GM23338 (cell line): ENCODE measurements around the gene UVRAG. TPM values are rescaled to one million over a fixed set of nuclear protein-coding genes. Genes with fewer than 3 reads are reported as not detected.

ENCODE experiments used
- ATAC-seq: fragments of 200-7000 bp; cut with Tn5 transposase; 3 replicates; pipeline ENCODE4 v1.9.1; 2020
- DNase-seq: peaks from one replicate; pipeline ENCODE4 v3.0.0-alpha.2; 2015; ENCODE audit warnings: low spot score
- H2AFZ ChIP-seq: fragments of 200-600 bp; sonication (generic); 2 replicates; pipeline ENCODE4 v1.8.0; 2016; ENCODE audit warnings: antibody characterized with exemption, mild to moderate bottlenecking, moderate library complexity
- H3F3A ChIP-seq: fragments of 200-600 bp; sonication (generic); replicated peaks from 2 replicates; pipeline ENCODE4 v1.8.0; 2017; ENCODE audit warnings: antibody characterized with exemption, mixed run types, low read depth
- H3K27ac ChIP-seq: fragments of 200-600 bp; sonication (generic); 2 replicates; pipeline ENCODE4 v1.6.1; 2016; ENCODE audit warnings: low read depth
- H3K27me3 ChIP-seq: fragments of 200-600 bp; sonication (generic); 2 replicates; pipeline ENCODE4 v1.8.0; 2016; ENCODE audit warnings: mild to moderate bottlenecking, mixed run types, moderate library complexity; ENCODE audit not compliant: insufficient read depth
- H3K36me3 ChIP-seq: fragments of 200-600 bp; sonication (generic); 2 replicates; pipeline ENCODE4 v1.8.0; 2016; ENCODE audit warnings: mild to moderate bottlenecking; ENCODE audit not compliant: insufficient read depth
- H3K4me1 ChIP-seq: fragments of 200-600 bp; sonication (generic); 2 replicates; pipeline ENCODE4 v1.8.0; 2016; ENCODE audit warnings: mild to moderate bottlenecking, moderate library complexity; ENCODE audit not compliant: insufficient read depth
- H3K4me2 ChIP-seq: fragments of 200-600 bp; sonication (generic); 2 replicates; pipeline ENCODE4 v1.7.1; 2017; ENCODE audit warnings: mixed run types
- H3K4me3 ChIP-seq: fragments of 200-600 bp; sonication (generic); 2 replicates; pipeline ENCODE4 v1.6.1; 2016; ENCODE audit warnings: mixed run types
- H3K79me2 ChIP-seq: fragments of 200-600 bp; sonication (generic); replicated peaks from 2 replicates; pipeline ENCODE4 v1.8.0; 2017; ENCODE audit warnings: mild to moderate bottlenecking; ENCODE audit not compliant: insufficient read depth
- H3K9me2 ChIP-seq: fragments of 200-600 bp; sonication (generic); 2 replicates; pipeline ENCODE4 v1.8.0; 2017; ENCODE audit not compliant: insufficient read depth
- H4K20me1 ChIP-seq: fragments of 200-600 bp; sonication (generic); replicated peaks from 2 replicates; pipeline ENCODE4 v1.8.0; 2017; ENCODE audit warnings: mild to moderate bottlenecking; ENCODE audit not compliant: insufficient read depth
- H3K27ac Mint-ChIP-seq: 2 replicates; pipeline ENCODE4 v1.8.0; 2020; ENCODE audit warnings: inconsistent platforms, mild to moderate bottlenecking, moderate library complexity, mixed read lengths
- H3K27me3 Mint-ChIP-seq: 3 replicates; pipeline ENCODE4 v1.8.0; 2022; ENCODE audit warnings: low read depth, mild to moderate bottlenecking, moderate library complexity, mixed read lengths, inconsistent platforms; ENCODE audit not compliant: insufficient read depth, poor library complexity
- H3K36me3 Mint-ChIP-seq: 3 replicates; pipeline ENCODE4 v1.8.0; 2021; ENCODE audit warnings: low read depth, mild to moderate bottlenecking, inconsistent platforms, moderate library complexity, mixed read lengths
- H3K4me1 Mint-ChIP-seq: 3 replicates; pipeline ENCODE4 v1.8.0; 2020; ENCODE audit warnings: mild to moderate bottlenecking, inconsistent platforms, mixed read lengths
- H3K4me3 Mint-ChIP-seq: 3 replicates; pipeline ENCODE4 v1.8.0; 2021; ENCODE audit warnings: moderate library complexity, mild to moderate bottlenecking, inconsistent platforms, mixed read lengths
- H3K9me3 Mint-ChIP-seq: 3 replicates; pipeline ENCODE4 v1.8.0; 2020; ENCODE audit warnings: moderate library complexity, mild to moderate bottlenecking, inconsistent platforms, mixed read lengths
- CREB1 ChIP-seq: fragments of 250-450 bp; sonication (Bioruptor Pico); IDR thresholded peaks from 2 replicates; pipeline ENCODE4 v1.5.0; 2020; ENCODE audit warnings: low read depth, mild to moderate bottlenecking, moderate library complexity
- EZH2 ChIP-seq: fragments of 200-600 bp; sonication (generic); IDR thresholded peaks from one replicate; pipeline ENCODE4 v1.8.0; 2017; ENCODE audit warnings: antibody characterized with exemption, mild to moderate bottlenecking, low read depth; ENCODE audit not compliant: unreplicated experiment
- EZH2phosphoT487 ChIP-seq: fragments of 200-600 bp; sonication (generic); IDR thresholded peaks from one replicate; pipeline ENCODE4 v1.8.1; 2018; ENCODE audit warnings: antibody characterized with exemption; ENCODE audit not compliant: unreplicated experiment
- JUNB ChIP-seq: IDR thresholded peaks from one replicate; pipeline ENCODE4 v1.6.1; 2016; ENCODE audit warnings: antibody characterized with exemption; ENCODE audit not compliant: unreplicated experiment
- NANOG ChIP-seq: IDR thresholded peaks from 2 replicates; pipeline ENCODE4 v1.6.1; 2016; ENCODE audit warnings: antibody characterized with exemption, borderline replicate concordance
- POLR2AphosphoS5 ChIP-seq: IDR thresholded peaks from 2 replicates; pipeline ENCODE4 v1.6.1; 2016; ENCODE audit warnings: antibody characterized with exemption, low read depth
- STAT1 ChIP-seq: IDR thresholded peaks from one replicate; pipeline ENCODE4 v1.6.1; 2016; ENCODE audit warnings: antibody characterized with exemption; ENCODE audit not compliant: unreplicated experiment
- ZNF114 ChIP-seq: fragments of 250-450 bp; sonication (Bioruptor Pico); IDR thresholded peaks from 2 replicates; pipeline ENCODE4 v1.5.0; 2020; ENCODE audit warnings: mild to moderate bottlenecking, moderate library complexity
- ZNF331 ChIP-seq: fragments of 250-450 bp; sonication (Bioruptor Pico); IDR thresholded peaks from 2 replicates; pipeline ENCODE4 v1.5.0; 2020; ENCODE audit warnings: low read depth, mild to moderate bottlenecking, moderate library complexity
- polyA plus RNA-seq: library from polyadenylated mRNA; unstranded; fragments of >200 nt; fragmentation: Nextera tagmentation; extraction: Ambion mirVana; gene quantifications from 2 replicates; pipeline ENCODE4 v1.2.1, GENCODE V29; 2016
- total RNA-seq: library from RNA; depleted of rRNA; stranded (reverse); fragments of >200 nt; shearing (Covaris generic); gene quantifications from 2 replicates; pipeline ENCODE4 v1.2.3, GENCODE V29; 2014
- TF ChIP-seq, protein P1 (sequence below): fragments of 250-450 bp; sonication (Bioruptor Pico); IDR thresholded peaks from 2 replicates; pipeline ENCODE4 v1.5.0; 2020; ENCODE audit warnings: mild to moderate bottlenecking, moderate library complexity
- TF ChIP-seq, protein P2 (sequence below): IDR thresholded peaks from one replicate; pipeline ENCODE4 v1.6.1; 2018; ENCODE audit warnings: antibody characterized with exemption; ENCODE audit not compliant: unreplicated experiment
- TF ChIP-seq, protein P3 (sequence below): IDR thresholded peaks from 2 replicates; pipeline ENCODE4 v1.6.1; 2016; ENCODE audit warnings: antibody characterized with exemption

The UVRAG gene
- total and polyA plus RNA-seq, 2 experiments from 2014 or later = 15.3 to 17.4 TPM

DNA sequence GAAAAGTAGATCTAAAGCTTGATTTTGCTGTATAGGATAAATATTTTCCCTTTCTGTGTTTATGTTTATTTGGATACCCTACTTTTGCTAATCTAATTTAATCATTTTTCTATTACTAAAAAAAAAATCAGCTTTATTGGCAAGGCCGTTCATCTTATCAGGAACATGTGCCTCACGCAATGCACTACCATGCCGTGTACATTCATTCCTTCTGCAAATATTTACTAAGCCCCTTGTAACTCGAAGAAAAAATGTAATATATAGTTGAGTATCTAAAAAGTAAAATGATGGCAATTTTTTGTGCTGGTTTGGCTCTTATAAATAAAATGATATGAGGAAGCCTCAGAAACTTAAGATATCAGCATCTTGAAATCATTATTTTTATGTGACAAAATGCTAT is 8.9 kb downstream of the UVRAG start (continued):
- TF ChIP-seq, protein P1, sequence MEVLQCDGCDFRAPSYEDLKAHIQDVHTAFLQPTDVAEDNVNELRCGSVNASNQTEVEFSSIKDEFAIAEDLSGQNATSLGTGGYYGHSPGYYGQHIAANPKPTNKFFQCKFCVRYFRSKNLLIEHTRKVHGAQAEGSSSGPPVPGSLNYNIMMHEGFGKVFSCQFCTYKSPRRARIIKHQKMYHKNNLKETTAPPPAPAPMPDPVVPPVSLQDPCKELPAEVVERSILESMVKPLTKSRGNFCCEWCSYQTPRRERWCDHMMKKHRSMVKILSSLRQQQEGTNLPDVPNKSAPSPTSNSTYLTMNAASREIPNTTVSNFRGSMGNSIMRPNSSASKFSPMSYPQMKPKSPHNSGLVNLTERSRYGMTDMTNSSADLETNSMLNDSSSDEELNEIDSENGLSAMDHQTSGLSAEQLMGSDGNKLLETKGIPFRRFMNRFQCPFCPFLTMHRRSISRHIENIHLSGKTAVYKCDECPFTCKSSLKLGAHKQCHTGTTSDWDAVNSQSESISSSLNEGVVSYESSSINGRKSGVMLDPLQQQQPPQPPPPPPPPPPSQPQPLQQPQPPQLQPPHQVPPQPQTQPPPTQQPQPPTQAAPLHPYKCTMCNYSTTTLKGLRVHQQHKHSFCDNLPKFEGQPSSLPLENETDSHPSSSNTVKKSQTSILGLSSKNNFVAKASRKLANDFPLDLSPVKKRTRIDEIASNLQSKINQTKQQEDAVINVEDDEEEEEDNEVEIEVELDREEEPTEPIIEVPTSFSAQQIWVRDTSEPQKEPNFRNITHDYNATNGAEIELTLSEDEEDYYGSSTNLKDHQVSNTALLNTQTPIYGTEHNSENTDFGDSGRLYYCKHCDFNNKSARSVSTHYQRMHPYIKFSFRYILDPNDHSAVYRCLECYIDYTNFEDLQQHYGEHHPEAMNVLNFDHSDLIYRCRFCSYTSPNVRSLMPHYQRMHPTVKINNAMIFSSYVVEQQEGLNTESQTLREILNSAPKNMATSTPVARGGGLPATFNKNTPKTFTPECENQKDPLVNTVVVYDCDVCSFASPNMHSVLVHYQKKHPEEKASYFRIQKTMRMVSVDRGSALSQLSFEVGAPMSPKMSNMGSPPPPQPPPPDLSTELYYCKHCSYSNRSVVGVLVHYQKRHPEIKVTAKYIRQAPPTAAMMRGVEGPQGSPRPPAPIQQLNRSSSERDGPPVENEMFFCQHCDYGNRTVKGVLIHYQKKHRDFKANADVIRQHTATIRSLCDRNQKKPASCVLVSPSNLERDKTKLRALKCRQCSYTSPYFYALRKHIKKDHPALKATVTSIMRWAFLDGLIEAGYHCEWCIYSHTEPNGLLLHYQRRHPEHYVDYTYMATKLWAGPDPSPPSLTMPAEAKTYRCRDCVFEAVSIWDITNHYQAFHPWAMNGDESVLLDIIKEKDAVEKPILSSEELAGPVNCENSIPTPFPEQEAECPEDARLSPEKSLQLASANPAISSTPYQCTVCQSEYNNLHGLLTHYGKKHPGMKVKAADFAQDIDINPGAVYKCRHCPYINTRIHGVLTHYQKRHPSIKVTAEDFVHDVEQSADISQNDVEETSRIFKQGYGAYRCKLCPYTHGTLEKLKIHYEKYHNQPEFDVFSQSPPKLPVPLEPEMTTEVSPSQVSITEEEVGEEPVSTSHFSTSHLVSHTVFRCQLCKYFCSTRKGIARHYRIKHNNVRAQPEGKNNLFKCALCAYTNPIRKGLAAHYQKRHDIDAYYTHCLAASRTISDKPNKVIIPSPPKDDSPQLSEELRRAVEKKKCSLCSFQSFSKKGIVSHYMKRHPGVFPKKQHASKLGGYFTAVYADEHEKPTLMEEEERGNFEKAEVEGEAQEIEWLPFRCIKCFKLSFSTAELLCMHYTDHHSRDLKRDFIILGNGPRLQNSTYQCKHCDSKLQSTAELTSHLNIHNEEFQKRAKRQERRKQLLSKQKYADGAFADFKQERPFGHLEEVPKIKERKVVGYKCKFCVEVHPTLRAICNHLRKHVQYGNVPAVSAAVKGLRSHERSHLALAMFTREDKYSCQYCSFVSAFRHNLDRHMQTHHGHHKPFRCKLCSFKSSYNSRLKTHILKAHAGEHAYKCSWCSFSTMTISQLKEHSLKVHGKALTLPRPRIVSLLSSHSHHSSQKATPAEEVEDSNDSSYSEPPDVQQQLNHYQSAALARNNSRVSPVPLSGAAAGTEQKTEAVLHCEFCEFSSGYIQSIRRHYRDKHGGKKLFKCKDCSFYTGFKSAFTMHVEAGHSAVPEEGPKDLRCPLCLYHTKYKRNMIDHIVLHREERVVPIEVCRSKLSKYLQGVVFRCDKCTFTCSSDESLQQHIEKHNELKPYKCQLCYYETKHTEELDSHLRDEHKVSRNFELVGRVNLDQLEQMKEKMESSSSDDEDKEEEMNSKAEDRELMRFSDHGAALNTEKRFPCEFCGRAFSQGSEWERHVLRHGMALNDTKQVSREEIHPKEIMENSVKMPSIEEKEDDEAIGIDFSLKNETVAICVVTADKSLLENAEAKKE (CRISPR knock-in tag) = no peak
- TF ChIP-seq JUNB = no peak
- no peak for TF ChIP-seq ZNF114

DNA sequence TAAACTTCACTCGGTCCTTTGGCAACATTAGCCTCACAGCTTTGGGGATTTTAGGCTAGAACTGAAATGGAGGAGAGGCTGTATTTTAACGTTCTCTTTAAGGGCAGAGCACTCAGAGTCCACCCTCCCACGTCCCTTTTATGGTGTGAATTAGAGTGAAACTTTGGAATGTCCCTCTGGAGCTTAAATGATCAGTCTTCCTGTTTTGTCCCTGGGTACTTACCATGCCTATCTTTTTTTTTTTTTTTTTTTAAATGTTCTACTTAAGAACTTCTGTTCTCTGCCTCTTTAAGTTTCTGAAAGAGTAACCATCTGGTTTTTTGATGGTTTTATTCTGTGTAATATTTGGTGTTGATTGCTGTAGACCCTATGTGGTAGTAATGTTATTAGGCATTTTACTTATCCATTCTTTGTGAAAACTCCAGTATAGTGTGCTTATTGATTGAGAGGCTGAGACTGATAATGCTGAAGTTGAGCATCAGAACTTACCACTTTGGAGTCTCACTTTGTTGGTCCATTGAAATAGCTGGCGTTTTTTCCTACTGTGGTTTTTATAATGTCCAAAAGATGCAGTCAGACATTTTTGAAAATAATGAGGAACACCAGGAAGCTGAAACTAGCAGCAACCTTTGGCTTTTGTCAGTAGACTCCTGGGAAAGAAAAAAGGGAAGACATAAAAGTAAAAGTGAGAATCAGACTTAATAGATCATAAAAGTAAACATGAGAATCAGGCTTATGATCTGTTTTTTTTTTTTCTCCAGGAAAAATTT is 11.6 kb downstream of the UVRAG start:
- H3K9me3 Mint-ChIP-seq = no peaks in the 10 kb centered on the region
- Histone ChIP-seq H3K4me2 (no peak overlapping the region), H3K4me1 (no peaks in the 10 kb centered on the region), H3K4me3 (no peak overlapping the region), H4K20me1 (peaks cover 7% of the 10 kb centered on the region; the same call in 1 of the 2 replicates), H3K9me2 (no peaks in the 10 kb centered on the region), H3K36me3 (no peaks in the 10 kb centered on the region), H2AFZ (no peak overlapping the region), H3K79me2 (peaks cover 71% of the 10 kb centered on the region), H3K27ac (0 out of 2 replicates have a peak overlapping the region, but pooled peaks have one; percentile 60), H3F3A (no peaks in the 10 kb centered on the region), H3K27me3 (no peaks in the 10 kb centered on the region)
- peak; percentile 47 for DNase-seq
- 0 out of 3 replicates have a peak, but pooled peaks cover 3% of the 10 kb centered on the region for H3K36me3 Mint-ChIP-seq
- peaks cover 3% of the 10 kb centered on the region; the same call in 1 of the 3 replicates for H3K4me1 Mint-ChIP-seq
- H3K27ac Mint-ChIP-seq = peak overlapping the region; percentile 35; the same call in 1 of the 2 replicates
- ATAC-seq = no peak
- no peak overlapping the region for H3K4me3 Mint-ChIP-seq
- peaks cover 2% of the 10 kb centered on the region for H3K27me3 Mint-ChIP-seq
- TF ChIP-seq POLR2AphosphoS5 (no peak), ZNF331 (no peak), CREB1 (CRISPR knock-in tag) (no peak), STAT1 (no peak), EZH2phosphoT487 (no peak), EZH2 (no peak), NANOG (no peak), ZNF114 (no peak)
- TF ChIP-seq, protein P2, sequence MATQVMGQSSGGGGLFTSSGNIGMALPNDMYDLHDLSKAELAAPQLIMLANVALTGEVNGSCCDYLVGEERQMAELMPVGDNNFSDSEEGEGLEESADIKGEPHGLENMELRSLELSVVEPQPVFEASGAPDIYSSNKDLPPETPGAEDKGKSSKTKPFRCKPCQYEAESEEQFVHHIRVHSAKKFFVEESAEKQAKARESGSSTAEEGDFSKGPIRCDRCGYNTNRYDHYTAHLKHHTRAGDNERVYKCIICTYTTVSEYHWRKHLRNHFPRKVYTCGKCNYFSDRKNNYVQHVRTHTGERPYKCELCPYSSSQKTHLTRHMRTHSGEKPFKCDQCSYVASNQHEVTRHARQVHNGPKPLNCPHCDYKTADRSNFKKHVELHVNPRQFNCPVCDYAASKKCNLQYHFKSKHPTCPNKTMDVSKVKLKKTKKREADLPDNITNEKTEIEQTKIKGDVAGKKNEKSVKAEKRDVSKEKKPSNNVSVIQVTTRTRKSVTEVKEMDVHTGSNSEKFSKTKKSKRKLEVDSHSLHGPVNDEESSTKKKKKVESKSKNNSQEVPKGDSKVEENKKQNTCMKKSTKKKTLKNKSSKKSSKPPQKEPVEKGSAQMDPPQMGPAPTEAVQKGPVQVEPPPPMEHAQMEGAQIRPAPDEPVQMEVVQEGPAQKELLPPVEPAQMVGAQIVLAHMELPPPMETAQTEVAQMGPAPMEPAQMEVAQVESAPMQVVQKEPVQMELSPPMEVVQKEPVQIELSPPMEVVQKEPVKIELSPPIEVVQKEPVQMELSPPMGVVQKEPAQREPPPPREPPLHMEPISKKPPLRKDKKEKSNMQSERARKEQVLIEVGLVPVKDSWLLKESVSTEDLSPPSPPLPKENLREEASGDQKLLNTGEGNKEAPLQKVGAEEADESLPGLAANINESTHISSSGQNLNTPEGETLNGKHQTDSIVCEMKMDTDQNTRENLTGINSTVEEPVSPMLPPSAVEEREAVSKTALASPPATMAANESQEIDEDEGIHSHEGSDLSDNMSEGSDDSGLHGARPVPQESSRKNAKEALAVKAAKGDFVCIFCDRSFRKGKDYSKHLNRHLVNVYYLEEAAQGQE = no peak
- TF ChIP-seq, protein P3, sequence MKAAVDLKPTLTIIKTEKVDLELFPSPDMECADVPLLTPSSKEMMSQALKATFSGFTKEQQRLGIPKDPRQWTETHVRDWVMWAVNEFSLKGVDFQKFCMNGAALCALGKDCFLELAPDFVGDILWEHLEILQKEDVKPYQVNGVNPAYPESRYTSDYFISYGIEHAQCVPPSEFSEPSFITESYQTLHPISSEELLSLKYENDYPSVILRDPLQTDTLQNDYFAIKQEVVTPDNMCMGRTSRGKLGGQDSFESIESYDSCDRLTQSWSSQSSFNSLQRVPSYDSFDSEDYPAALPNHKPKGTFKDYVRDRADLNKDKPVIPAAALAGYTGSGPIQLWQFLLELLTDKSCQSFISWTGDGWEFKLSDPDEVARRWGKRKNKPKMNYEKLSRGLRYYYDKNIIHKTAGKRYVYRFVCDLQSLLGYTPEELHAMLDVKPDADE = no peak
